Cardiac muscle cell (in vitro differentiated cells and primary cell): ENCODE measurements around the gene ZBTB21. TPM values are rescaled to one million over a fixed set of nuclear protein-coding genes. Genes with fewer than 3 reads are reported as not detected.

Experiments used
- DNase-seq, 2 donors: peaks; one replicate each; pipeline versions ENCODE4 v3.0.0 to v3.0.0-alpha.2; 2010 to 2017; ENCODE audit warnings: low read depth in 1 of 2, low spot score in 1 of 2
- H3K27ac ChIP-seq: fragments of 200-600 bp; sonication (generic); 2 replicates; pipeline ENCODE4 v1.5.1; 2016
- H3K27me3 ChIP-seq: fragments of 200-600 bp; sonication (generic); 2 replicates; pipeline ENCODE4 v1.6.0; 2016; ENCODE audit warnings: control low read depth
- H3K36me3 ChIP-seq: fragments of 200-600 bp; sonication (generic); 2 replicates; pipeline ENCODE4 v1.5.1; 2016; ENCODE audit warnings: control low read depth
- H3K4me1 ChIP-seq: fragments of 200-600 bp; sonication (generic); 2 replicates; pipeline ENCODE4 v1.8.1; 2017; ENCODE audit warnings: low read depth, mild to moderate bottlenecking, mixed run types
- H3K4me3 ChIP-seq: fragments of 200-600 bp; sonication (generic); 2 replicates; pipeline ENCODE4 v1.5.1; 2016; ENCODE audit warnings: mild to moderate bottlenecking
- H3K9me3 ChIP-seq: fragments of 200-600 bp; sonication (generic); 2 replicates; pipeline ENCODE4 v1.5.1; 2017; ENCODE audit warnings: low read depth, mild to moderate bottlenecking, control low read depth
- CTCF ChIP-seq: IDR thresholded peaks from 2 replicates; pipeline ENCODE4 v1.5.1; 2012; ENCODE audit warnings: low read depth, mild to moderate bottlenecking, low read length
- polyA plus RNA-seq: library from polyadenylated mRNA; unstranded; fragments of >200 nt; fragmentation: Nextera tagmentation; extraction: Ambion mirVana; gene quantifications from 2 replicates; pipeline ENCODE4 v1.2.1, GENCODE V29; 2016
- total RNA-seq: library from RNA; depleted of rRNA; stranded (reverse); fragments of >200 nt; gene quantifications from 2 replicates; pipeline ENCODE4 v1.2.3, GENCODE V29; 2016

The ZBTB21 gene
- total and polyA plus RNA-seq, 2 experiments from 2014 or later: 2.6 to 3.7 TPM

- Histone ChIP-seq H3K4me1 (no peaks in the 10 kb centered on the region), H3K27me3 (no peaks in the 10 kb centered on the region), H3K27ac (no peak overlapping the region), H3K9me3 (no peaks in the 10 kb centered on the region), H3K4me3 (no peak overlapping the region), H3K36me3 (no peaks in the 10 kb centered on the region)
- no peak for DNase-seq
- no peak for TF ChIP-seq CTCF
Observed at GRCh38 chr21:42028766-42029425, 18.7 kb upstream of the ZBTB21 start.

- no peaks in the 10 kb centered on the region for H3K4me1 ChIP-seq
- TF ChIP-seq CTCF: no peak
- H3K27ac ChIP-seq: no peak overlapping the region
- no peaks in the 10 kb centered on the region for H3K9me3 ChIP-seq
- H3K36me3 ChIP-seq: no peaks in the 10 kb centered on the region
- no peaks in the 10 kb centered on the region for H3K27me3 ChIP-seq
- no peak for DNase-seq
- no peak overlapping the region for H3K4me3 ChIP-seq
Observed at GRCh38 chr21:42027822-42028765, 17.9 kb upstream of the ZBTB21 start.

GRCh38 chr21:42027085-42027821 lies 17.1 kb upstream of the ZBTB21 start:
- Histone ChIP-seq H3K9me3 (no peaks in the 10 kb centered on the region), H3K36me3 (no peaks in the 10 kb centered on the region), H3K27ac (no peak overlapping the region), H3K4me3 (no peak overlapping the region), H3K4me1 (no peaks in the 10 kb centered on the region), H3K27me3 (no peaks in the 10 kb centered on the region)
- peak in 1 of 2 donors; percentile 12 for DNase-seq
- no peak for TF ChIP-seq CTCF

- TF ChIP-seq CTCF: no peak
- DNase-seq: no peak
- Histone ChIP-seq H3K4me3 (no peak overlapping the region), H3K27ac (no peak overlapping the region), H3K36me3 (no peaks in the 10 kb centered on the region), H3K9me3 (no peaks in the 10 kb centered on the region), H3K4me1 (no peaks in the 10 kb centered on the region), H3K27me3 (no peaks in the 10 kb centered on the region)
Observed at GRCh38 chr21:42026082-42026435, 15.9 kb upstream of the ZBTB21 start.

- no peak overlapping the region for H3K27ac ChIP-seq
- no peaks in the 10 kb centered on the region for H3K36me3 ChIP-seq
- no peak for TF ChIP-seq CTCF
- H3K4me3 ChIP-seq: no peak overlapping the region
- DNase-seq: peak in 1 of 2 donors; percentile 49
- no peaks in the 10 kb centered on the region for H3K9me3 ChIP-seq
- H3K4me1 ChIP-seq: no peaks in the 10 kb centered on the region
- H3K27me3 ChIP-seq: no peaks in the 10 kb centered on the region
Observed at GRCh38 chr21:42025376-42026081, 15.4 kb upstream of the ZBTB21 start.
